Measurements from ENCODE around the gene LNX2.

Gene LNX2

DNA sequence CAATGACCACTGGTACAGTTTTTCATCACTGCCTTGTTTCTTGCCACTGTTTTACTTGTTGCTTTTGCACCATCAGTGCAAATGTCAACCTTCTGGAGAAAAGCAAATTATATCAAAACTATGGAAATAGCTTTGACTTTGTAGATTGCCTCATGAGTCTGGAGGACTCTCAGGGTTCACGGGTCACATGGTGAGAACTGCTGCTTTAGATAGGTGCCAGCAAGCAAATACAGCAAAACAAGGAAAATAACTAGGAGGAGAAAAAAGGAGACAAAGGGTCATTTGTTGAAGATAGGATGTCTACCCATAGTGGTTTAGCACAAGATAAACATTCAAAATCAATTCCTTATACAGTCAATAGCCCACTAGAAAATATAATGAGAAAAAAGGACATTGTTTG lies 34.5 kb upstream of the LNX2 start:
- in situ Hi-C loops (cut with HindIII; ENCODE audit: low sequenced_read_pairs): no loop called here
- TF ChIP-seq, protein P1, sequence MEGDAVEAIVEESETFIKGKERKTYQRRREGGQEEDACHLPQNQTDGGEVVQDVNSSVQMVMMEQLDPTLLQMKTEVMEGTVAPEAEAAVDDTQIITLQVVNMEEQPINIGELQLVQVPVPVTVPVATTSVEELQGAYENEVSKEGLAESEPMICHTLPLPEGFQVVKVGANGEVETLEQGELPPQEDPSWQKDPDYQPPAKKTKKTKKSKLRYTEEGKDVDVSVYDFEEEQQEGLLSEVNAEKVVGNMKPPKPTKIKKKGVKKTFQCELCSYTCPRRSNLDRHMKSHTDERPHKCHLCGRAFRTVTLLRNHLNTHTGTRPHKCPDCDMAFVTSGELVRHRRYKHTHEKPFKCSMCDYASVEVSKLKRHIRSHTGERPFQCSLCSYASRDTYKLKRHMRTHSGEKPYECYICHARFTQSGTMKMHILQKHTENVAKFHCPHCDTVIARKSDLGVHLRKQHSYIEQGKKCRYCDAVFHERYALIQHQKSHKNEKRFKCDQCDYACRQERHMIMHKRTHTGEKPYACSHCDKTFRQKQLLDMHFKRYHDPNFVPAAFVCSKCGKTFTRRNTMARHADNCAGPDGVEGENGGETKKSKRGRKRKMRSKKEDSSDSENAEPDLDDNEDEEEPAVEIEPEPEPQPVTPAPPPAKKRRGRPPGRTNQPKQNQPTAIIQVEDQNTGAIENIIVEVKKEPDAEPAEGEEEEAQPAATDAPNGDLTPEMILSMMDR (IDR thresholded peaks at IDR 0.05; ENCODE audit: low read depth, low read length): no peak
- no peak for DNase-seq (ENCODE audit: low read depth, low spot score)
- no peak overlapping the region for H3K4me3 ChIP-seq (ENCODE audit: low read depth, low read length)

DNA sequence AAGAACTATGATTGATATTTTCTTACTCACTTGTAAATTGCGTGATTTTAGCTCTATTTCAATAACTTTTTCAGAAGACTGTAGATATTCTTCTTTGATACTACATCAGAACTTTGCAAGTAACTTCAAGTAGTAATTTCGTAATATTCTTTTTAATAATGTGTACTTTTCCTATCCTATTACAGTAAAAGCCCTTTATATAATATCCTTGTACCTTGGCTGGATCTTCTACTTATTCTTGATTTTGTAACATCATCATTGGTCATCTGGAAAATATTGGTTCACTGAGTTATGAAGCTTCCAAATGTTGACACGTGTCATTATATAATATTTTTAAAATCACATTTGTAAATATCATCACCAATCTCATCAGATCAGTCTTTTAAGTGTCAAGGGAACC lies 33.7 kb upstream of the LNX2 start:
- no peak overlapping the region for H3K4me3 ChIP-seq (ENCODE audit: low read depth, low read length)
- TF ChIP-seq, protein P1 (IDR thresholded peaks at IDR 0.05; ENCODE audit: low read depth, low read length): no peak
- in situ Hi-C loops (cut with HindIII; ENCODE audit: low sequenced_read_pairs): no loop called here
- DNase-seq (ENCODE audit: low read depth, low spot score): no peak

DNA sequence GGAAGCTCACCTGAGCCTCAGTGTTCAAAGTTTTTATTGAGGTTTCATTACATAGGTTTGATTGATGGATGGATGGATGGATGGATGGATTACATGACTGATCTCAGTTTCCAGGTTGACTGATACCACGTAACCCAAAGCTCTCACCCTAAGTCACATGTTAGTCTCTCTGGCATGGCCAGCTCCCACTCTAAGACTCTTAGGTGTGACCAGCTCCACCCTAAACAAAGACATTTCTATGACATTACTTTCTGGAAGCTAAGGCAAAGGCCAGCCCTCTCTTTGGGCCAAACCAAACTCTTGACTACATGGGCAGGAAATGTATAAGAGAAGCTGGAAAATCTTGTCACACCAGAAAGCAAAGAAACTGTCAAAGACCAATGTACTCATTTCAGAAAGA lies 30.0 kb upstream of the LNX2 start:
- TF ChIP-seq, protein P1 (IDR thresholded peaks at IDR 0.05; ENCODE audit: low read depth, low read length): no peak
- H3K4me3 ChIP-seq (ENCODE audit: low read depth, low read length): no peak overlapping the region
- in situ Hi-C loops (cut with HindIII; ENCODE audit: low sequenced_read_pairs): no loop called here
- DNase-seq (ENCODE audit: low read depth, low spot score): no peak

DNA sequence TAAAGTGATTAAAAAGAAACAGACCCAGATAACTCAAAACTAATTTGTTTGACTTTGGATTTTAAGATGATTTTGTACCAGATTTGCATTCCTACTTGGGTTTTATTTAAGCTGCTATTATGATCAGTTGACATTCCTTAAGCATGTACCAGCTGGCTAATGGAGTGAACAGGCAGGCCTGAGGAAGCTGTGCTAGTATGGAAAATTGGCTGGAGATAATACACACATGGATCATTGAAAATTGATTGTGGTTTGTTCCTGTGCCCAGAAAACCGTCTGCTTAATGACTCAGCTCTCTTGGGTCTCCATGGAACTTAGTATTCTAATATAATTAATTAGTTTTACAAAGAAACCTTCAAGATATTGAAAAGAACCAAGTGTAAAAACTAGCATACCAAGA lies 24.0 kb upstream of the LNX2 start:
- DNase-seq (ENCODE audit: low read depth, low spot score): peak; percentile 86
- TF ChIP-seq, protein P1 (IDR thresholded peaks at IDR 0.05; ENCODE audit: low read depth, low read length): no peak
- in situ Hi-C loops (cut with HindIII; ENCODE audit: low sequenced_read_pairs): no loop called here
- no peak overlapping the region for H3K4me3 ChIP-seq (ENCODE audit: low read depth, low read length)

DNA sequence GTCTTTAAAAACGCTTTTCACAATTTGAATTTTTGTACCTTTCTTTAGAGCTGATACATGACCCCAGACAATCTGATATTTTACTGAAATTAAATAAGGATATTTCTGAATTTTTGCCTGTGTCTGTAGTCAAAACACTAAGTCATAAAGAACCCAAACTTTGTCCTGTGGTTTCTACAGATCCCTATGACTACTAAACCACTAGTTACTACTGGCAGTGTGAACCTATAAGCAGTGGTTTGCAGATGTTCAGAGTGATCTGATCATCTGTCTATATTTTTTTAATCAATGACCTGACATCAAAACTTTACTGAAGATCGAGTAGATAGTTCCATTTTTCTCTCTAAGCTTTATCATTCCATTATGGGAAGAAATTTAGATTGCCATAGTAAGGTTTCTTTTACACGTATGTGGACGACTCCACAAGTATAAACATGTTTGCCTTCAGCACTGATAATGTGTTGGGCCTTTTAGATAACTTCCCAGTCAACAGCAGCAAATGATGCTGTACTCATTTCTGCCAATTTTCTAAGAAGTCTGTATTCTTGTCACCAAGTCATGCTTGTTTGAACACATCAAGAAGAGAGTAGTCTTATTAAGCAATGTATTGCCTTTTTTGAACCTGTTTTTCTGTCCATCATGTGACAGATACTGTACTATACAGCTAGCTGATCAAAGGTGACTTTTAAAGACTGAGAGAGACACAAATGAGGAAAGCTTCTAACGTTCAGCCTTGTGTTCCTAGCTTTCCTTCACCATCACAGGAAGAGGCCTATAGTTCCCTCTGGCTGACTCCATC lies 23.2 kb upstream of the LNX2 start:
- H3K4me3 ChIP-seq (ENCODE audit: low read depth, low read length): no peak overlapping the region
- peak; percentile 18 for DNase-seq (ENCODE audit: low read depth, low spot score)
- in situ Hi-C loops (cut with HindIII; ENCODE audit: low sequenced_read_pairs): no loop called here
- TF ChIP-seq, protein P1 (IDR thresholded peaks at IDR 0.05; ENCODE audit: low read depth, low read length): no peak

DNA sequence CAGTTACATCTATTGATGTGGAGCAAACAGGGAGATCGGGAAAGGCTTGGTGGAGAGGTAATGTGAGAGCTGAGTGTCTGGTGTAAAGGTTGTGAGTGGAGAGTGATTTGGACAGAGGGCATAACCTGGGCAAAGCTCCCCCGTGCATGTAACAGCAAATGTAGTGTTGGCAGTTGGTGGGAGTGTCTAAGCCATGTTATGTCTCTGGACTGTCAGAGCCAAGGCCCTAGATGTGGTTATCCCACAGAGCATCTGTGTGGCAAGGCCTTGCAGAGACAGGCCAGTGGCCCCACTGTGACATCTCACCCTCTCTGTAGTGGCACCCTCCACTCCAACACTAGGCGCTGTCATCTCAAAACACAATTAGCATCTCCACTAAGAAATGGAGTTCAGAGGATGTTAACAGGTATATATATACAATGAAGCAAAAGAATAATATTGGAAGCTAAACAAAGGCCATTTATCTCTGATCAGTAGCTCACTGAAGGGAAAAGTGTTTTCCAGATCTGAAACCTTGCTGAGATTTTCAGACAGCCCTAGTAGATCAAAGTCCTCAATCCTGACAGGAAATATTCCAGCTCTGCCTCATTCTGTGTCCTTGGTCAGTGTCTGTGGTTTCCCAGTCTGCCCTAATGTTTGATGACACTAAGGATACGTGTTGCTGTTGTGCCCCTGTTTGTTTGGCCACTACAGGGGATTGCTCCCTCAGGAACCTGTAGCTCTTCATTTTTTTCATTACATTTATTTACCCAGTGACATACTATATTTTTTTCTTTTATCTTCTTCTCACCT lies 21.6 kb upstream of the LNX2 start:
- TF ChIP-seq, protein P1 (IDR thresholded peaks at IDR 0.05; ENCODE audit: low read depth, low read length): no peak
- in situ Hi-C loops (cut with HindIII; ENCODE audit: low sequenced_read_pairs): no loop called here
- DNase-seq (ENCODE audit: low read depth, low spot score): no peak
- no peak overlapping the region for H3K4me3 ChIP-seq (ENCODE audit: low read depth, low read length)
